Measurements from ENCODE around the gene CSH2. TPM values are rescaled to one million over a fixed set of nuclear protein-coding genes. Genes with fewer than 3 reads are reported as not detected.
A peak's percentile ranks its signal among the peaks of the same experiment; 100 is the strongest.

CSH2 gene
- total and polyA plus RNA-seq, 2 of the 13 experiments (the other 11 are each of a cell fraction or from before 2014, with no cell fraction given), result not detected

GRCh38 chr17:63854709-63855108 is 18.8 kb downstream of the CSH2 start (continued):
- TF ChIP-seq ZNF569 (CRISPR knock-in tag; IDR thresholded peaks at IDR 0.05; ENCODE audit: borderline replicate concordance), result no peak
- TF ChIP-seq ZFY (CRISPR knock-in tag; IDR thresholded peaks at IDR 0.05), result no peak
- TF ChIP-seq GABPB1 (CRISPR knock-in tag; IDR thresholded peaks at IDR 0.05), result no peak
- TF ChIP-seq, protein P1, sequence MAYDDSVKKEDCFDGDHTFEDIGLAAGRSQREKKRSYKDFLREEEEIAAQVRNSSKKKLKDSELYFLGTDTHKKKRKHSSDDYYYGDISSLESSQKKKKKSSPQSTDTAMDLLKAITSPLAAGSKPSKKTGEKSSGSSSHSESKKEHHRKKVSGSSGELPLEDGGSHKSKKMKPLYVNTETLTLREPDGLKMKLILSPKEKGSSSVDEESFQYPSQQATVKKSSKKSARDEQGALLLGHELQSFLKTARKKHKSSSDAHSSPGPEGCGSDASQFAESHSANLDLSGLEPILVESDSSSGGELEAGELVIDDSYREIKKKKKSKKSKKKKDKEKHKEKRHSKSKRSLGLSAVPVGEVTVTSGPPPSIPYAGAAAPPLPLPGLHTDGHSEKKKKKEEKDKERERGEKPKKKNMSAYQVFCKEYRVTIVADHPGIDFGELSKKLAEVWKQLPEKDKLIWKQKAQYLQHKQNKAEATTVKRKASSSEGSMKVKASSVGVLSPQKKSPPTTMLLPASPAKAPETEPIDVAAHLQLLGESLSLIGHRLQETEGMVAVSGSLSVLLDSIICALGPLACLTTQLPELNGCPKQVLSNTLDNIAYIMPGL (CRISPR knock-in tag; IDR thresholded peaks at IDR 0.05; ENCODE audit: borderline replicate concordance in 1 of 2, low read depth in 1 of 2), result no peak
- TF ChIP-seq ZNF430 (CRISPR knock-in tag; IDR thresholded peaks at IDR 0.05), result no peak; the same call in 1 of the 2 replicates
- TF ChIP-seq ZNF724P (CRISPR knock-in tag; IDR thresholded peaks at IDR 0.05; ENCODE audit: borderline replicate concordance), result no peak
- TF ChIP-seq ESRRA (CRISPR knock-in tag; IDR thresholded peaks at IDR 0.05; ENCODE audit: low read depth), result peak; percentile 75; the same call in 1 of the 2 replicates
- no peak for TF ChIP-seq MBD4 (IDR thresholded peaks at IDR 0.05; ENCODE audit: borderline replicate concordance, low read length)
- TF ChIP-seq IRF1 (CRISPR knock-in tag; IDR thresholded peaks at IDR 0.05; ENCODE audit: low read depth), result no peak
- TF ChIP-seq MYC (CRISPR knock-in tag; IDR thresholded peaks at IDR 0.05; ENCODE audit: borderline replicate concordance), result no peak
- no peak for TF ChIP-seq ZBTB26 (CRISPR knock-in tag; IDR thresholded peaks at IDR 0.05; ENCODE audit: borderline replicate concordance)
- no peak for TF ChIP-seq NFE2L2 (IDR thresholded peaks at IDR 0.05; ENCODE audit: low read length)
- peak; percentile 46; the same call in 1 of the 2 replicates for TF ChIP-seq GMEB1 (CRISPR knock-in tag; IDR thresholded peaks at IDR 0.05; ENCODE audit: borderline replicate concordance)
- TF ChIP-seq ARNTL (CRISPR knock-in tag; IDR thresholded peaks at IDR 0.05), result no peak
- no peak for TF ChIP-seq MAFK (conservative IDR thresholded peaks at IDR 0.05 in 1 of 2, IDR thresholded peaks at IDR 0.05 in 1 of 2; ENCODE audit: low read length in 2 of 2)
- TF ChIP-seq, protein P2, sequence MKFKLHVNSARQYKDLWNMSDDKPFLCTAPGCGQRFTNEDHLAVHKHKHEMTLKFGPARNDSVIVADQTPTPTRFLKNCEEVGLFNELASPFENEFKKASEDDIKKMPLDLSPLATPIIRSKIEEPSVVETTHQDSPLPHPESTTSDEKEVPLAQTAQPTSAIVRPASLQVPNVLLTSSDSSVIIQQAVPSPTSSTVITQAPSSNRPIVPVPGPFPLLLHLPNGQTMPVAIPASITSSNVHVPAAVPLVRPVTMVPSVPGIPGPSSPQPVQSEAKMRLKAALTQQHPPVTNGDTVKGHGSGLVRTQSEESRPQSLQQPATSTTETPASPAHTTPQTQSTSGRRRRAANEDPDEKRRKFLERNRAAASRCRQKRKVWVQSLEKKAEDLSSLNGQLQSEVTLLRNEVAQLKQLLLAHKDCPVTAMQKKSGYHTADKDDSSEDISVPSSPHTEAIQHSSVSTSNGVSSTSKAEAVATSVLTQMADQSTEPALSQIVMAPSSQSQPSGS (CRISPR knock-in tag; IDR thresholded peaks at IDR 0.05), result no peak
- TF ChIP-seq, protein P3, sequence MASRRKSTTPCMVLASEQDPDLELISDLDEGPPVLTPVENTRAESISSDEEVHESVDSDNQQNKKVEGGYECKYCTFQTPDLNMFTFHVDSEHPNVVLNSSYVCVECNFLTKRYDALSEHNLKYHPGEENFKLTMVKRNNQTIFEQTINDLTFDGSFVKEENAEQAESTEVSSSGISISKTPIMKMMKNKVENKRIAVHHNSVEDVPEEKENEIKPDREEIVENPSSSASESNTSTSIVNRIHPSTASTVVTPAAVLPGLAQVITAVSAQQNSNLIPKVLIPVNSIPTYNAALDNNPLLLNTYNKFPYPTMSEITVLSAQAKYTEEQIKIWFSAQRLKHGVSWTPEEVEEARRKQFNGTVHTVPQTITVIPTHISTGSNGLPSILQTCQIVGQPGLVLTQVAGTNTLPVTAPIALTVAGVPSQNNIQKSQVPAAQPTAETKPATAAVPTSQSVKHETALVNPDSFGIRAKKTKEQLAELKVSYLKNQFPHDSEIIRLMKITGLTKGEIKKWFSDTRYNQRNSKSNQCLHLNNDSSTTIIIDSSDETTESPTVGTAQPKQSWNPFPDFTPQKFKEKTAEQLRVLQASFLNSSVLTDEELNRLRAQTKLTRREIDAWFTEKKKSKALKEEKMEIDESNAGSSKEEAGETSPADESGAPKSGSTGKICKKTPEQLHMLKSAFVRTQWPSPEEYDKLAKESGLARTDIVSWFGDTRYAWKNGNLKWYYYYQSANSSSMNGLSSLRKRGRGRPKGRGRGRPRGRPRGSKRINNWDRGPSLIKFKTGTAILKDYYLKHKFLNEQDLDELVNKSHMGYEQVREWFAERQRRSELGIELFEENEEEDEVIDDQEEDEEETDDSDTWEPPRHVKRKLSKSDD (CRISPR knock-in tag; IDR thresholded peaks at IDR 0.05; ENCODE audit: low read depth), result no peak
- 0 out of 2 replicates have a peak, but pooled peaks have one; percentile 27 for TF ChIP-seq SOX5 (CRISPR knock-in tag; IDR thresholded peaks at IDR 0.05; ENCODE audit: borderline replicate concordance)
- peak; percentile 52; the same call in 1 of the 2 replicates for TF ChIP-seq GATAD2A (CRISPR knock-in tag; IDR thresholded peaks at IDR 0.05)
- 0 out of 2 replicates have a peak, but pooled peaks have one; percentile 46 for TF ChIP-seq ZNF136 (CRISPR knock-in tag; IDR thresholded peaks at IDR 0.05; ENCODE audit: low read depth)
- no peak for TF ChIP-seq ZMAT3 (CRISPR knock-in tag; conservative IDR thresholded peaks at IDR 0.05)
